NCI-H1105 (cell line): Measurements from ENCODE around the gene DOK7.

Experiments
- DNase-seq: peaks from one replicate; lab custom pipeline; 2025; lab: John Stamatoyannopoulos, UW

The DOK7 gene

DNA sequence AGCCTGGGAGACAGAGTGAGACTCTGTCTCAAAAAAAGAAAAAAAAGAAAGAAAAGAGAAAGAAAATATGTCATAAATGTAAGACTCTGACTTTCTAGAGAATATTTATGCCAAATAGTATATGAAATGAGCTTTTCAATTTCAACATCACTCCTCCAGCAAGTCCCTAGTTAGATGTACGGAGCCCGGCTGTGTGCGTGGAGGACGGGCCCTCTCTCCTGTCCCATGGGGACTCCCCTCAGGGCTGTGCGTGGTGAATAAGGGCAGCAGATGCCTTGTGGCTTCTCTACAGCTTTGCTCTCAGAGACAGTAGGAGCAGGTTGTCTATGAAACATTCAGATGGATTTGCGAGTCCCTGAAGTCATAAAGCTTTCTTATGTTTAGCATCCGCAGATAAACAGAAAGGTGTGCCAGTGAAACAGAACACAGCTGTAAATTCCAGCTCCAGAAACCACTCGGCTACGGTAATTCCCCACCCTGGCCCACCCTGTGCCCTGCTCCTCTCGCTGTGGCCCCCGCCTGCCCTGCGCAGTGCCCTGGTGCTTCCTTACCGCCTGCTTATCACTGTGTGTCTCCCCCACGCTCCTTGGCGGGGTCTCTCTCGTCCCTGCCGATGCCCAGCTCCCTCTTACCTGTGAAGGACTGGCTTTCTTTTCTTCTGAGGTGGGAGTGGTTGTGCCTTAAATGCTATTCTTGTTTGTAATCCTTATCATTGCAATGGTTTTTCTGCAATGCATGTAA is 35.2 kb upstream of the DOK7 start:
- DNase-seq = no peak

DNA sequence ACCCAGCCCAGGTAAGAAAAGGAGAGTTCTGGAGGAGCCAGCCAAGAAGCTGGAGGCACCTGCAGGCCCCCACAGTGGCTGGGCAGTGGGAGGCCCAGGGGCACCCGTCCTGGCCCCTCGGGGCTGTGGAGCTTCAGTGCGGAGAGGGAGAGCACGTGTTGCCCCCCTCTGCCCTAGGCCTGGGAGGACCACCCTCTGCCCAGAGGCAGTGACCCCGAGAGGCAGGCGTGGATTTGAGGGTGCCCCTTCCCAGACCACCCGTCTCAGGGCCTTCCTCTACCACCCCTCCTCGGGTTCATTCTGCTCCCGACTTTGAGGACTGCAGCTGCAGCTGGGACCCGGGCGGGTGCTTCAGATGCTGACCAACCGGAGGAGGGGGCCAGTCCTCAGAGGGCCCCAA is 33.5 kb upstream of the DOK7 start:
- no peak for DNase-seq

DNA sequence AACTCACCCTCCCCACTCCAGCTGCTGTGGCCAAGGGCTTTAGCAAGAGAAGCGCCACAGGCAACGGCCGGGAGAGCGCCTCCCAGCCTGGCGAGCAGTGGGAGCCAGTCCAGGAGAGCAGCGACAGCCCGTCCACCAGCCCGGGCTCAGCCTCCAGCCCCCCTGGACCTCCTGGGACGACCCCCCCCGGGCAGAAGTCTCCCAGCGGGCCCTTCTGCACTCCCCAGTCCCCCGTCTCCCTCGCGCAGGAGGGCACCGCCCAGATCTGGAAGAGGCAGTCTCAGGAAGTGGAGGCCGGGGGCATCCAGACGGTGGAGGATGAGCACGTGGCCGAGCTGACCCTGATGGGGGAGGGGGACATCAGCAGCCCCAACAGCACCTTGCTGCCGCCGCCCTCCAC is 32.6 kb upstream of the DOK7 start:
- DNase-seq = no peak

DNA sequence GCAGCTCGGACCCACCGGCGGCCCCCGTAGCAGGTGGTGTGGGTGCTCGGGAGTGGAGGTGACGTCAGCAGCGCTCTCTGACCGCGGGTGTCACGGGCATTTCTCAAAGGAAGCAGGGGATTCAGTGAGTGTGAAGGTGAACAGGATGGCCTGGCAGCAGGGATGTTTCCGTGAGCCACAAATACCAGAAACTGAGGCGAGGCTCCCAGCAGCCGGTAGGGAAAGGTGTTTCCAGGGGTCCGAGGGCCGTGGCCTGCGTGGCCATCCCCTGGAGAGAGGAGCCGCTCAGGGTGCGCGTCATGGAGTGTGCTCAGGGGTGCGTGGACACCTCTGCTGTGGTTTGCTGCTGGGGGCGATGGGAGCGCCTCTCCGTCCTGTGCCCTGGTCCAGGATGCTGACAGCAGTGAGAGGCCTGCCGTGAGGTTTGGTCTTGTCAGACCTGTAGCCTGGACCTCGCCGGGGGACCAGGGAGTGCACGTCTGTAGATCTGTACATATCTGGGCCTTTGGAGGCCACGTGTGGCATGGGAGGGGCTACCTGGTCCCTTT is 31.6 kb upstream of the DOK7 start:
- no peak for DNase-seq

DNA sequence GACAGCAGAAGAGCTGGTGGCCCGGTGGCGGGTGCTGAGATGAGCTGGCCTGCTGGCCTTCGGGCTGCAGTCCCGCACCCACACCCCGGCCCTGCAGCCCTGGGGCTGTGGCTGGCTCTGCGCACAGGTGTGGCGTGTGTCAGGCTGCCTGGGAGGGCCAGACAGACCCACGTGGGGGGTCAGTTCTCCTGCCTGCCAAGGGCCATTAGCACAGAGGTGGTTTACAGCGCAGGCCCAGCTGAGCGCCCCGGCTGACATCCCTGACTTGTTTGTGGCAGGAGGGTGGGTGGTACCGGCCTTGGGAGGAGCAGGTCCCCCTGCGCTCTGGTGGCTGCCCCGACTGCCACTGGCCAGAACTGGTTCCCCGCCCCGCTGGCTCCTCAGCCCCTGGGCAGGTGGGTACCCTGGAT is 30.7 kb upstream of the DOK7 start:
- no peak for DNase-seq

DNA sequence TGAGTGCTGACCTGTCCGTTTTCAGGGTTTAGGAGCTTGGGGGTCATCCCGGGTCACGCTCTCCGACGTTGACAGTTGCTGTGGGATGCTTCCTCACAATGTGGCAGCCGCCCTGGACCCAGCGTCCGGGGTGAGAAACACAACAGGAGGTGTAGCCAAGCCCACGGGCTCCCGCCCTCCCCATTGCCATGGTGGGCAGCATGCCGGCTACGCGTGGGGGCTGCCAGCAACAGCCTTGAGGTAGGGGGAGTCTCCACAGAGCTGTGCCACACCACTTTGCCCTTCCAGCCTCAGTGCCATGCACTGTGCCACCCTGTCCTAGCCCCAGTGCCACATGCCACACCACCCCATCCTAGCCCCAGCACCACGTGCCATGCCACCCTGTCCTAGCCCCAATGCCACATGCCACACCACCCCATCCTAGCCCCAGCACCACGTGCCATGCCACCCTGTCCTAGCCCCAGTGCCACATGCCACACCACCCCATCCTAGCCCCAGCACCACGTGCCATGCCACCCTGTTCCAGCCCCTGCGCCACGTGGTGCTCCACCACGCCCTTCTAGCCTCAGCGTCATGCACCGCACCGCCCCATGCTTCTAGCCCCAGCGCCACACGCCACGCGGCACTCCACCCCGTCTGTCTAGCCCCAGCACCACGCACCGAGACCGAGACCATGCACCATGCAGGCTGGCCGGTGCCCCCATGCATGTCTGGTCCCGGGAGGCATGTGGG is 29.8 kb upstream of the DOK7 start:
- no peak for DNase-seq

DNA sequence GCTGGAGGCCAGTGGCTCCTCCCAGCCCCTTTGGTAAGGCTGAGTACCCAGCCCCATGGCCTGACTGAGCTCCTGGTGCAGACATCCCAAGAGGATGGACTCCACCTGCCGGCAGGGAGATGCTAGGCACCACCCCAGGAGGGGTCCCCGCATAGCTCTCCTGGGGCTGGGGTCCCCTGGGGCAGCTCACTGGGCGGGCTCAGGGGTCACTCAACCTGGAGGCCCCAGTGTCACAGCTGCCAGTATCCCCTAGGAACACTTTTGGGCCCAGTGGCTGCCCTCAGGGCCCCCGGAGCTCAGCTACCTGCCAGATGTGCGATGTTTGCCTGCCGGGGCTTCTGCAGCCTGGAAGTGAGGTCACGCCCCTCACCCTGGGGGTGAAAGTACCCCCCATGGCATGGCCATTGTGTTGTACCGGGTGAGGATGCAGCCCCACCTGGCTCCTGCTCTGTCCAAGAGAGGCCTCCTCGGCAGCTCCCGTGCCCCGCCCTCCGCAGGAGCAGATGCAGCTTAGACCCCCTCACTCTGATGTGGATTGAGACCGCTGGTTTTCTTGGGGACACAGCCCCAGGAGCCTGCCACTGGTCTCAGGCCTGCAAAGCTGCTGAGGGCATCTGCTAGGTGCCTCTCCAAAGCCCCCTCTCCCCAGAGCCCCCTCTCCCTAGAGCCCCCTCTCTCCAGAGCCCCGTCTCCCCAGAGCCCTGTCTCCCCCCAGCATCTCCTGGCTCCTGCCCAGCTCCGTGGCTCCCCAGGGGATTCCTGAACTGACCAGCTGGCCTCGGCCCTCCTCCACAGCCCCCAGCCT is 28.0 kb upstream of the DOK7 start:
- DNase-seq = no peak

DNA sequence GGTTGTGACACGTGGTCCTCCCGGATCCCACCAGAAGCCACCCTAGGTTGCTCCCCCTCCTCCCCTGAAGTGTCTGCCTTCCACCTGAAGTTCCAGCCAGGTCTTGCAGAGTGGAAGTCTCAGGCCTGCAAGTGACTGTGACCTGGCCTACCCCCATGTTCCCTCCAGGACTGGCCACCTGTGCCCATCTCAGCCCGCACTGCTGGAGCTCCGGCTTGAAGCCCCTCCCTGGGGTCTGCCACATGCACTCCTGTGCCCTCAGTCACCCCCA is 27.5 kb upstream of the DOK7 start:
- DNase-seq = no peak

DNA sequence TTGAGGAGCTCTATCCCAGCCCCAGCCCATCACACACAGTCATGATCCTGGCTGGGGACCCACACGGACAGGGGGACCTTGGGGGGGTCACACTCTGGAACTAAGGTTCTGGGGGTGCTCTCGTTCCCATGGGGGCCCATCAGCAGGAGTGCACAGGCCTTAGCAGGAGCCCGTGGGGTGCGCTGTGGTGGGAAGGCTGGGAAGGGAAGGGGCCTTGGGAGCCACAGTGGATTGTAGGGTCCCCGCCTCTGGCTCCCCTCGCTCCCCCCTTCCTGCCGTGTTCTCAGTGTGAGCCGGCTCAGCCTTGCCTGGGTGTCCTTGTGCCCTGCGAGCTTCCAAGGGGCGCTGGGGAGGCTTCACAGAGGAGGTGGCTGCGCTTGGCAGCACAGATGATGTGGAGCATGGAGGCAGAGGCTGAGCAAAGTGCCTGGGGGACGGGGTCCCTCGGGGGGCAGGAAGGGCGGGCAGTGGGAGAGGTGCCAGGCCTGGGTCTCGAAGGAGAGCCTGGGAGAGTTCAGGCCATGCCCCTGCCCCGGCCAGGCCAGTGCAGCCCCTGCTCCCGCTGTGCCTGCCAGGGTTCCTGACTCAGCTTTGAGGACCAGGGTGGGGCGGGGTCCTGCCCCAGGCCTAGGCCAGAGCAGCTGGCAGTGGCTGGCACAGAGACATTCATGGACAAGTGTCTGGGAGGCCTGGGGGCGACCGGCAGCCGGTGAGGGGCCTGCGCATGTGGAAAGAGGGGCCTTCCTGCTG is 26.9 kb upstream of the DOK7 start:
- no peak for DNase-seq

DNA sequence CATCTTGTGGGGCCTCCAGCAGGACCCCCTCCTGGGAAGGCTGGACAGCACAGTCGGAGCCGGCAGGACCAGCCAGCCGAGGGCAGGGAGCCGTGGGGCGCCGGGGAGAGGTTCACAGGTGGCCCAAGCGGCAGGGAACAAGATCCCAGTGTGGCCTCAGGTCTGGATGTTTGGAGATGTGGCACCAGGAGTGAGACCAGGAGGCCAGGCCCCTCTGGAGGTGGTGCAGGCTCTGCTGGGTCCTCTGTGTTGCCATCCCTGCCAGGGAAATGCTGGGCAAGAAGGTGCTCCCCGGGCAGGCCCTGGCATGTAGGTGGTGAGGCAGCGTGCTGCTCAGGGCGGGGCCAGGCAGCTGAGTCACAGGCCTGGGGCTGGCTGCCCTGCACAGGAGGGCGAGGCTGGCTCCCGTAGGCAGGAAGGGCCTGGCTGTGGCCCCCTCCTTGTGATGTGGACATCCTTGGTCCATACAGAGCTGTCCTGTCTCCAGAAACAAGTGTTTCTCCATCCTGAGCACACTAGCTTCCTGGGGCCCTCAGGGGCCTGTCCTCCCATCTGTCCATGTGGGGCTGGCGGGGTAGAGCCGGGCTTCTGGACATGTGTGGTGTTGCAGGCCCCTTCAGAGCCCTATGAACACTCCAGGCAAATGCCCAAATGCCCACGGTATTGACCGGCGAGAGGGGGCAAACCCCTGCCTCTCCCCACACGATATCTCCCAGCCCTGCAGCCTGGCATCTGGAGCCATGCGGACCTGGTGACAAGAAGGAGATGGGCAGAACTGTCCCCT is 26.1 kb upstream of the DOK7 start:
- DNase-seq = peak; percentile 32

DNA sequence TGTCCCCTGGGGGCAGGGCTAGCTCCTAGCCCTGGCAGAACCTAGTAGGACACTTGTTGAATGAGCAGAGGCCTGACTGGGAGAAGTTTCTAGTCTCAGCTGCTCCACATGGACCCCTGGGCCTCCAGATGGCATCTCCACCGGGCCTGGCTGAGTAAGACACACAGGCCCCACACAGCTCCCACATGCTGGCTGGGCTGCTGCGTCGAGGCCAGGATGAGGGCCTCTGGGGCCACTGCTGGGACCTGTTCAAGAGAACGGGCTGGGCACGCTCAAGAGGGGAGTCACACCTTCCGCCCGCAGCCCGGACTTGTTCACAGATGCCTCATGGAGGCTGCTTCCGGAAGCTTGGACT is 25.5 kb upstream of the DOK7 start:
- DNase-seq = no peak

DNA sequence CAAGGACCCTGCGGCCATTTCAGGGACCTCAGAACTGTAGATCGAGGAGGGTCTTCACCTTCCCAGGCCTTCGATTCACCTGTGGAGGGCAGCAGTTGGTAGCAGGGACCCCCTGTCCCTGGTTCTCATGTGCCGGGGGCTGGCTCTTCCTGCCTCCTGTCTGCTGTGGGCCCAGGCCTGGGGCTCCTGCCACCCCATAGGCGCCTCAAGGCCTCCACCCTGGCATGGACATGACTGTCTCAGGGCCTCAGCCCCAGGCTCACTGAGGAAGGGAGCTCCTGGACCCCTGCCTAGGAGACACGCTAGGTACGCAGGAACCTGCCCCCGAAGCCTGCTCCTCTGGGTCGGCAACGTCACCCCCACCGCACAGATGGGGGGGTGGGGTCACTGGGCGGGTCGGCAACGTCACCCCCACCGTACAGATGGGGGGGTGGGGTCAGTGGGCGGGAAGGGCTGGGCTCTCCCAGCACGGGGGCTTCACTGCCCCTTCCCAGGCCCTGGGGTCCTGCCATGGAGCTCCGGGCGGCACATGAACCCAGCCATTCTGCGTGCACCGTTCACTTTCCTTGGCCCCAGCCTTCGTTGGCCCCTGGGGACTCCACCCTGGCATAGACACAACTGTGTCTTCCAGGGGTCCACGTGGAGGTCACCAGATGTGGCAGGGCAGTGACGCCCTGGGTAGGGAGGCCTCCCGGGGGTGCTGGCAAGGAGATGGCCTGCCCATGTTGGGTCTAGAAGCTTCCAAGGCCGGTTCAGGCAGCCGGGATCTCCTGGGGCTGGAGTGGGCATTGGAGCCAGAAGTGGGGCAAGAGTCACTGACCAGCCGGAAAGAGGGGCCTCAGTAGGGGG is 24.9 kb upstream of the DOK7 start:
- no peak for DNase-seq

DNA sequence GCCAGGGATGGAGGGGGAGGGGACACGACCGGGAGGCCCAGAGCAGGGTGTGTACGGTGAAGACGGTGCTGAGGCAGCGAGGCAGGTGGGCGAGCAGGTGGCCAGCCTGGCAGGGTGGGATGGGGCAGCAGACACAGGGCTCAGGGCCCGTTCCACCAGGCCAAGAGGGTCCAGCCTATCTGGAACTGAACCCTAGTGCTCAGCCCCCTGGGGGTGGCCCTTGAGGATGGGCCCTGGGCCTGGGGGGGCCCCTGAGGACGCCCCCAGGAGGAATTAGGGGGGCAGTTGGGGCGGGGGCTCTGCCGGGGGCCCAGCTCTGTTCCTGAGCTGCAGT is 24.3 kb upstream of the DOK7 start:
- DNase-seq = no peak

DNA sequence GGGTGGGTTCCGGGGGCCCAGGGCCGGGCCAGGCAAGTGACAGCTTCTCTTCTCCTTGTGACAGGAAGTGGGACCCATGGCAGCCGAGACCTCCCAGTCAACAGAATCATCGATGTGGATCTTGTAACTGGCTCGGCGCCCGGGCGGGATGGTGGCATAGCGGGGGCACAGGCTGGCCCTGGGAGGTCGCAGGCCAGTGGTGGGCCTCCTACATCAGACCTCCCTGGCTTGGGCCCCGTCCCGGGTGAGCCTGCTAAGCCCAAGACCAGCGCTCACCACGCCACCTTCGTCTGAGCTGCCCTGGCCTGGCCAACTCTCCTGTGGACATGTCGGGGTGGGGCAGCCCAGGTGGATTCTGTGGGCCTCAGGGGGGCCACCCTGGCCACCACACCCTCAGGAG is 23.7 kb upstream of the DOK7 start:
- DNase-seq = no peak

DNA sequence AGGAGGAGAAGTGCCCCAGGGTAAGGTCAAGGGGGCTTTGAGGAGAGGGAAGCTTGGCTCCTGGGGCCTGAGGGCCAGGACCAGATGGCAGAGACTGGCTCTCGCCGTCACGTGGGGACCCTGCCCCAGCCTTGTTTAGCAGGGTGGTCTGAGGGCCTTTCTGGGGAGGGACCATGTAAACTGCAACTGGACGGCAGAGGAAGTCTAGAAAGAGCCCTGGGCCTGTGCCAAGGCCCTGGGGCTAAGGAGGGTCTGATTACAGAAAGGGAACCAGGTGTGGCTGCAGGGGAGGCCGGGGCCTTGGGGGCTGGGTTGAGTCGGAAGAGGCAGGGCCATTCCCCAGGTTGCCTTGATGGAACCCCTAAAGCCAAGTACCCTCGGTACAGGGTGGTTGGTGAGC is 23.1 kb upstream of the DOK7 start:
- no peak for DNase-seq

DNA sequence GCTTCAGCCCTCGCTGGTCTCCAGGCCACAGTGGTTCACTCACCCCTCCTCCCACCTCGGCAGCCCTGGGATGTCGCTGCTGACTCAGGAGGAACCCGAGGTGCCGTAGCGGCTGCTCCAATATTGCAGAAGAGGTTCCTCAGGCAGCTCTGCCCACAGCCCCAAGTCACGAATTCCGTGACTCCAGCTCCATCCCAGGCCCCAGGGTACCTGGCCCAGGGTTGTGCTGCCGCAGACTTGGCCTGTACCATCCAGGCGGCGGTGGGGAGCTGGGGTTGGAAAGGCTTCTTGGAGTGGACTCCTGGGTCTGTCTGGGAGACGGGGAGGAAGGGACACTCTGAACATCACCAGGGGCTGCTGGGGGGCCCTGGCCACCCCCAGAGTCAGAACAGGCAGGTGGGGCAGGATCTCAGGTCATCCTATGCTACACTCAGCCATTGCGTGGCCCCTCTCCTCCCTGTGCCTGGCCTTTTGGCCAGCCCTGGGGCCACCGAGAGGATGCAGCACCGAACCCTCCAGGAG is 22.1 kb upstream of the DOK7 start:
- no peak for DNase-seq

DNA sequence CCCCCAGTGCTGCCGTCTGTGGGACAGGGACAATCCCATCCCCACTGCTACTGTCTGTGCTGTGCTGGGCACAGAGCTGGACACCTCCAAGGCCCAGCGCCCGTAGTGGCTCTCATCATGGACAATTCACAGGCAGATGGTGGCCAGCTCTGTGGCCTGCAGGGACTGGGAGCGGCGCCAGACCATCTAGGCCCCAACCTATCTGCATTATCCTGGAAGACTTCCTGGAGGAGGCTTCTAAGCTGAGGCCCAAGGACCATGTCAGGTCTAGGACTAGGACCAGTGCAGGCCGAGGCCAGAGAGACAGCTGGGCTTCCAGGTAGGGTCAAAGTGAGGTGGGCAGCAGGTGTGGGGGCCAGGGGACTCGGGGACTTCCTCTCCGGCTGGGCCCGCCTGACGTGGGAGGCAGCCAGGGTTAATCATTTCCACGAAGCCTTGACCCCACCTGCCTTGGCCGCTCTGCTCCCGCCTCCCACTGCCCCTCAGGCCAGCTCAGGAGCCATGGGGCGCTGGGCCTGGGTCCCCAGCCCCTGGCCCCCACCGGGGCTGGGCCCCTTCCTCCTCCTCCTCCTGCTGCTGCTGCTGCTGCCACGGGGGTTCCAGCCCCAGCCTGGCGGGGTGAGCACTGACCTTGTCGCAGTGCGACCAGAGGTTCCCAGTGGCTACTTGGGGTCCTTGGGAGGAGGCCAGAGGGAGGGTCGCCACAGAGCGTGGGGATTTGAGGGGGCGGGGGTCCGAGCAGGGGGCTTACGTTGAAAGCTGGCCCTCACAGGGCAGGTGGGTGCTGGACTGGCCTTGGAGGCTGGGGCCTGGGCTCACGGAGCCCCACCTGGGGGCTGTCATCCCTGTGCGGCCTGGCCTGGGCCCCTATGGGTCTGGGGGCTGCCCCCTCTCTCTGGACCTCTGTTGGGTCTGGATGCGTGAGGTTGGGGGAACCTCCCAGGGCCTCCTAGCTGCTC is 21.3 kb upstream of the DOK7 start, which contains the start of gene HGFAC:
TSS of gene HGFAC (plus strand) at position 468 of the 959 bp plus-strand sequence. CDS start at position 502, 34 bp downstream.
- no peak for DNase-seq

DNA sequence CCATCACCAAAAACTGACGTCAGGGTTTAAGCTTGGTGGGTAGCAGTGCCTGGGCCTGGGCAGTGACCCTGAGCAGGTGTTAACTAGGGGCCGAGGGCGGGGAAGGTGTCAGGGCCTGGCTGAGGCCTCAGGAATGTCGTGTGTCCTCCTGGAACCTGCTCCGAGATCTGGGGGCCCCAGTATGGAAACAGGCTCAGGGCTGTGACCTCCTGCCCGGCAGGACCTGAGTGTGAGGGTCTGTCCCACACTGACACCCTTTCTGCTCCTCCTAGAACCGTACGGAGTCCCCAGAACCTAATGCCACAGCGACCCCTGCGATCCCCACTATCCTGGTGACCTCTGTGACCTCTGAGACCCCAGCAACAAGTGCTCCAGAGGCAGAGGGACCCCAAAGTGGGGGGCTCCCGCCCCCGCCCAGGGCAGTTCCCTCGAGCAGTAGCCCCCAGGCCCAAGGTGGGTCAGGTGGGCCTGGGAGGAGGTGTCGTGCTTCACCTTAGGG is 20.6 kb upstream of the DOK7 start:
- no peak for DNase-seq
